GM12865 (cell line): Measurements from ENCODE around the gene ADGRG2.

ENCODE experiments used
- DNase-seq: peaks from one replicate; pipeline ENCODE4 v3.0.0; 2010; ENCODE audit warnings: low read depth
- H3K4me3 ChIP-seq: 2 replicates; pipeline ENCODE4 v1.5.1; 2011; ENCODE audit warnings: mild to moderate bottlenecking, low read depth, low read length, control low read depth
- CTCF ChIP-seq: IDR thresholded peaks from 2 replicates; pipeline ENCODE4 v1.5.1; 2011; ENCODE audit warnings: low read length, control low read depth, low read depth, inconsistent platforms; ENCODE audit not compliant: insufficient read depth; ENCODE audit errors: missing control alignments

Gene ADGRG2

GRCh38 chrX:19107035-19107434, 15.2 kb downstream of the ADGRG2 start:
- no peak for TF ChIP-seq CTCF
- DNase-seq: no peak
- no peak overlapping the region for H3K4me3 ChIP-seq

- H3K4me3 ChIP-seq: no peak overlapping the region
- DNase-seq: no peak
- TF ChIP-seq CTCF: no peak
These were observed 21.7 kb downstream of the ADGRG2 start for GRCh38 chrX:19100586-19100985.

GRCh38 chrX:19097553-19098283, 24.6 kb downstream of the ADGRG2 start:
- no peak for DNase-seq
- TF ChIP-seq CTCF: no peak
- H3K4me3 ChIP-seq: no peak overlapping the region

DNA sequence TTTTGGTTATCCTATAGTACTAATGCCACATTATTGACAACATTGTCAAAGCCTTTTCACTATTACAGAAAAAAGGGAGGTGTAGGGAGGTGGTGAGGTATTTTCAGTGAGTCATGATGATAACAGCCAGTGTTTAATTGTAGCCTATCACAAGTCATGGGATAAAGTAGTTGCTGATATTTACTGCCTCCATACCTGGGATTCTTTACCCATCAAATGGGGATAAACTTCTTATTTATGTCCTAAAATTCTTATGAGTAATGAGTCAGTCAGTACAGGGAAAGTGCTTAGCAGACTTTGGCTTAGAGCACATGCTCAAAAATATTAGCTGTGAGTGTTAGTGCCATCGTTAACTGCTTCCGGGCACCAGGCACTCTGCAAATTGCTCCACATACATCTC, 25.7 kb downstream of the ADGRG2 start:
- no peak for DNase-seq
- no peak overlapping the region for H3K4me3 ChIP-seq
- TF ChIP-seq CTCF: no peak

DNA sequence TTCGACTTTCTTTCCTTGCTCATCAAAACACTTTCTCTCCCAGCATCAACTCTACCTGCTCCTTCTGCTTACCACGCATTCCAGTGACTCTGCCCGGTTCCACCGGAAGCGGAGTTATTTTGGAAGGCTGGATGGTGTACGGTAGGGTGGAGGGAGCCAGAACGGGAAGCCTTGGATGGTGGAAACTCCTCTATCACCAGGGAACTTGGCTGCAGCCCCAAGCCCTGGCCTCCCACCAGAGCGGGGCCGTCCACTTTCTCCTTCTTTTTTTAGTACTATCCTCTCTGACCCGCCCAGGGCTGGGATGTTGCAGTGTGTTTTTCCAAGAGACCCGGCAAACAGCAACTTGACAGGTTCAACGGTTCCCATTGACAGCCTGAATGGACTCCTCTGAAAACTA, 27.6 kb downstream of the ADGRG2 start:
- no peak for DNase-seq
- TF ChIP-seq CTCF: no peak
- H3K4me3 ChIP-seq: no peak overlapping the region

DNA sequence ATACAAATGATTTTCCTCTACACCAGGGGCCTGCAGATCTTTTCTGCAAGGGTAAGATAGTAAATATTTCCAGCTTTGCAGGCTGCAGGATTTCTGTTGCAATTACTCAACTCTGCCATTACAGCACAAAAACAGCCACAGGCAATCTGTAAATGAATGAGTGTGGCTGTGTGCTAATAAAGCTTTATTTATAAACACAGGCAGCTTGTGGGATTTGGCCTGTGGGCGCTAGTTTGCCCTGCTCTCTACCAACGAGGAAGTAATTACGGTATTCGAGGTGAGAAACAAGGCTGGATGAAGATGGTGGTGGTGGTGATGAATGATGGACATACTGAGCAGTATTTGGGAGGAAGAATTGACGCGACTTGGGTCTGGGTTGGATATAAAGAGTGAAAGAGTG, 30.7 kb downstream of the ADGRG2 start:
- DNase-seq: no peak
- H3K4me3 ChIP-seq: no peak overlapping the region
- TF ChIP-seq CTCF: no peak

DNA sequence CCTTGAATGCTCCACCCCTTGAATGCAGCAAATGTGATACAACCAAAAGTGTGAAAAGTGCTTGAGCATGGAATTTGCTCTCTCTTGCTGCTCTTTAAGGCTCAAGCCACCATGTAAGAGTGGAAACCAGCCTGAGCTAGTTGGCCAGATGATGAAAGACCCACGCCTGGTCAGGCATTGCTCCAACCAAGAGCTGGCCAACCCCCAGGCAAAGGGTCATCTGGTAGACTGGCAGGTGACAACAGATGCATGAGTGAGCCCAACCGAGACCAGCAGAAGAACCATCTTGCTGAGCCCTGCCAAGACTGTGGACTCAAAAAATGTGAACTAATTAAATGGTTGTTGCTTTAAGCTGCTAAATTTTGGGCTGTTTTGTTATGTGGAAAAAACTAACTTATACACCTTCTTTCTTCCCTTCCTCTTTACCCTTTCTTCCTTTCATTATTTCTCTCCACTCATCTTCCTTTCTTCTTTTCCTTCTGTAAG, 32.7 kb downstream of the ADGRG2 start:
- TF ChIP-seq CTCF: no peak
- H3K4me3 ChIP-seq: no peak overlapping the region
- no peak for DNase-seq
